HG02970 (cell line): Measurements from ENCODE around the gene RXRA.

ENCODE experiments used
- ATAC-seq: cut with Tn5 transposase; IDR thresholded peaks from one replicate; pipeline ENCODE4 v1.9.1; 2021; ENCODE audit warnings: mild to moderate bottlenecking, moderate library complexity, moderate number of reproducible peaks; ENCODE audit not compliant: unreplicated experiment, low FRiP score

RXRA gene

GRCh38 chr9:134321531-134321930 lies 4.7 kb upstream of the RXRA start:
- ATAC-seq: no peak

GRCh38 chr9:134321946-134322741 lies 4.1 kb upstream of the RXRA start:
- no peak for ATAC-seq

- no peak for ATAC-seq
These were observed 3.4 kb upstream of the RXRA start for GRCh38 chr9:134322781-134323241.

GRCh38 chr9:134323741-134324358 lies 2.4 kb upstream of the RXRA start:
- ATAC-seq: no peak

- no peak for ATAC-seq
These were observed 1.7 kb upstream of the RXRA start for GRCh38 chr9:134324359-134325095.

GRCh38 chr9:134325096-134325812 lies 1.0 kb upstream of the RXRA start:
- no peak for ATAC-seq

- ATAC-seq: no peak
These were observed 708 bp downstream of the RXRA start for GRCh38 chr9:134326724-134327601.

- ATAC-seq: no peak
These were observed 1.5 kb downstream of the RXRA start for GRCh38 chr9:134327671-134328231.

- ATAC-seq: no peak
These were observed 2.1 kb downstream of the RXRA start for GRCh38 chr9:134328341-134328840.

GRCh38 chr9:134328841-134329575 lies 2.8 kb downstream of the RXRA start:
- ATAC-seq: no peak

GRCh38 chr9:134329576-134329855 lies 3.3 kb downstream of the RXRA start:
- no peak for ATAC-seq

GRCh38 chr9:134329886-134330285 lies 3.6 kb downstream of the RXRA start:
- ATAC-seq: no peak

GRCh38 chr9:134330590-134330989 lies 4.3 kb downstream of the RXRA start:
- no peak for ATAC-seq

- ATAC-seq: no peak
These were observed 5.2 kb downstream of the RXRA start for GRCh38 chr9:134331186-134332025.

GRCh38 chr9:134332266-134332665 lies 6.0 kb downstream of the RXRA start:
- ATAC-seq: no peak

- no peak for ATAC-seq
These were observed 6.6 kb downstream of the RXRA start for GRCh38 chr9:134332841-134333233.

GRCh38 chr9:134333234-134333873 lies 7.1 kb downstream of the RXRA start:
- no peak for ATAC-seq
